ENCODE results near the gene QRICH1.

Gene QRICH1

GRCh38 chr3:49093853-49094767 lies at the start of gene QRICH1:
QRICH1 (minus strand) TSS chr3:49094071; CDS start chr3:49077017, 17,054 bp downstream.
- peak; percentile 93 for DNase-seq (ENCODE audit: low read depth)

- DNase-seq (ENCODE audit: low read depth) = no peak
Observed at GRCh38 chr3:49140080-49140479, 46.2 kb upstream of the QRICH1 start.

GRCh38 chr3:49135499-49135898 lies 41.6 kb upstream of the QRICH1 start:
- DNase-seq (ENCODE audit: low read depth) = no peak

- no peak for DNase-seq (ENCODE audit: low read depth)
Observed at GRCh38 chr3:49134471-49135265, 40.8 kb upstream of the QRICH1 start.

- no peak for DNase-seq (ENCODE audit: low read depth)
Observed at GRCh38 chr3:49133226-49133951, 39.5 kb upstream of the QRICH1 start.

- no peak for DNase-seq (ENCODE audit: low read depth)
Observed at GRCh38 chr3:49132437-49133225, 38.8 kb upstream of the QRICH1 start, which contains the start of gene LAMB2. LAMB2 (minus strand) TSS chr3:49133050; CDS start chr3:49132867, 183 bp downstream.

GRCh38 chr3:49132073-49132436 lies 38.2 kb upstream of the QRICH1 start:
- no peak for DNase-seq (ENCODE audit: low read depth)

GRCh38 chr3:49131576-49131975 lies 37.7 kb upstream of the QRICH1 start:
- no peak for DNase-seq (ENCODE audit: low read depth)

- DNase-seq (ENCODE audit: low read depth) = no peak
Observed at GRCh38 chr3:49131040-49131439, 37.2 kb upstream of the QRICH1 start.

- DNase-seq (ENCODE audit: low read depth) = no peak
Observed at GRCh38 chr3:49124991-49125670, 31.3 kb upstream of the QRICH1 start.

- DNase-seq (ENCODE audit: low read depth) = no peak
Observed at GRCh38 chr3:49124203-49124602, 30.3 kb upstream of the QRICH1 start.

GRCh38 chr3:49123687-49124086 lies 29.8 kb upstream of the QRICH1 start:
- DNase-seq (ENCODE audit: low read depth) = no peak

GRCh38 chr3:49122886-49123545 lies 29.1 kb upstream of the QRICH1 start:
- DNase-seq (ENCODE audit: low read depth) = no peak

- DNase-seq (ENCODE audit: low read depth) = no peak
Observed at GRCh38 chr3:49122451-49122850, 28.6 kb upstream of the QRICH1 start.

- DNase-seq (ENCODE audit: low read depth) = no peak
Observed at GRCh38 chr3:49122022-49122421, 28.2 kb upstream of the QRICH1 start.

- DNase-seq (ENCODE audit: low read depth) = no peak
Observed at GRCh38 chr3:49121132-49121736, 27.4 kb upstream of the QRICH1 start.

- DNase-seq (ENCODE audit: low read depth) = peak; percentile 89
Observed at GRCh38 chr3:49120438-49121131, 26.7 kb upstream of the QRICH1 start, which contains the start of gene USP19. USP19 (minus strand) TSS chr3:49120823; CDS start chr3:49119145, 1,678 bp downstream.

- DNase-seq (ENCODE audit: low read depth) = no peak
Observed at GRCh38 chr3:49120096-49120437, 26.2 kb upstream of the QRICH1 start.

GRCh38 chr3:49119439-49119838 lies 25.6 kb upstream of the QRICH1 start:
- no peak for DNase-seq (ENCODE audit: low read depth)

Data from stimulated activated CD4-positive, alpha-beta T cell treated with anti-CD3 and anti-CD28 coated beads, Interleukin-2, amount 100 ng/mL, for 4 hours (primary cell).